Measurements from ENCODE around the gene GNAI3.
A peak's percentile ranks its signal among the peaks of the same experiment; 100 is the strongest.

The GNAI3 gene

GRCh38 chr1:109634771-109635750 is 86.6 kb downstream of the GNAI3 start:
- Histone ChIP-seq H2BK120ac (ENCODE audit: low read depth, low read length) (no peak overlapping the region), H3K4me2 (ENCODE audit: low read length, poor library complexity, severe bottlenecking) (no peak overlapping the region), H3K9me3 (ENCODE audit: control insufficient read depth, low read length) (no peaks in the 10 kb centered on the region), H3K27me3 (ENCODE audit: control insufficient read depth in 1 of 2, insufficient read depth in 1 of 2, low read length in 2 of 2) (no peaks in the 10 kb centered on the region), H3K79me1 (replicated peaks; ENCODE audit: low read length, poor library complexity, severe bottlenecking) (peaks cover 27% of the 10 kb centered on the region), H4K8ac (ENCODE audit: low read length) (no peak overlapping the region), H3K27ac (ENCODE audit: low read length, poor library complexity, severe bottlenecking) (no peak overlapping the region), H2AFZ (ENCODE audit: low read depth, low read length) (no peak overlapping the region), H2BK15ac (ENCODE audit: low read depth, poor library complexity, severe bottlenecking) (peak overlapping the region; percentile 7), H3K14ac (ENCODE audit: low read length in 2 of 2) (no peak overlapping the region), H3K9ac (ENCODE audit: low read length) (no peak overlapping the region), H2BK5ac (ENCODE audit: low read depth, low read length, poor library complexity, severe bottlenecking) (no peak overlapping the region), H3K36me3 (ENCODE audit: control insufficient read depth in 1 of 2, insufficient read depth in 2 of 2, low read depth in 1 of 2, low read length in 2 of 2) (peaks cover 21 to 30% of the 10 kb centered on the region in 2 experiments), H3K18ac (ENCODE audit: low read depth in 1 of 2, low read length in 2 of 2) (no peak overlapping the region), H2BK12ac (ENCODE audit: low read length in 2 of 2) (no peak overlapping the region), H3K23ac (ENCODE audit: low read length in 2 of 2) (no peak overlapping the region), H3K4me1 (ENCODE audit: control insufficient read depth, insufficient read depth, low read depth, low read length) (peaks cover 12% of the 10 kb centered on the region), H2AK5ac (ENCODE audit: low read length, severe bottlenecking) (no peak overlapping the region), H3K4ac (ENCODE audit: low read depth in 1 of 2, low read length in 2 of 2) (no peak overlapping the region), H3K4me3 (ENCODE audit: insufficient read depth in 1 of 2, low read depth in 1 of 2, low read length in 2 of 2) (no peak overlapping the region), H4K91ac (ENCODE audit: low read length) (peak overlapping the region; percentile 20)
- DNase-seq = no peak
- WGBS = 87% methylated on average over 5 of the region's 13 CpGs

DNA sequence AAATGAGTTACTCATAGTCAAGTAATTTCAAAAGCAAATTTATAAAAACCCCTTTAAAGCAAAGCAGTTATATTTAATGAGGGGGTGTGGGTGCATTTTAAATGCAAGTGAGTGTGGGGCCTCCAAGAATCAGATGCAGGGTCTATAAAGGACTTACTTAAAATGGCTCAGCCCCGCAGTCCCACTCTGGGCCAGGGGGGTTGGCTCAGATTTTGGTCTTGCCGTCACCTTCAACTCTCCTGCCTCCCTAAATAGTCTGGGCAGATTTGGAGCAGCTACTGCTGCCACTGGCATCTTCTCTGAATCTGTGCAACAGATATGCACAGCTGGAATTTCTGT is 87.4 kb downstream of the GNAI3 start:
- Histone ChIP-seq H3K4me2 (ENCODE audit: low read length, poor library complexity, severe bottlenecking) (no peak overlapping the region), H3K27ac (ENCODE audit: low read length, poor library complexity, severe bottlenecking) (no peak overlapping the region), H3K79me1 (replicated peaks; ENCODE audit: low read length, poor library complexity, severe bottlenecking) (peaks cover 21% of the 10 kb centered on the region), H2AK5ac (ENCODE audit: low read length, severe bottlenecking) (peak overlapping the region; percentile 18), H3K9me3 (ENCODE audit: control insufficient read depth, low read length) (no peaks in the 10 kb centered on the region), H3K14ac (ENCODE audit: low read length in 2 of 2) (no peak overlapping the region), H2BK12ac (ENCODE audit: low read length in 2 of 2) (no peak overlapping the region), H4K8ac (ENCODE audit: low read length) (no peak overlapping the region), H3K23ac (ENCODE audit: low read length in 2 of 2) (no peak overlapping the region), H3K36me3 (ENCODE audit: control insufficient read depth in 1 of 2, insufficient read depth in 2 of 2, low read depth in 1 of 2, low read length in 2 of 2) (peaks cover 16 to 22% of the 10 kb centered on the region in 2 experiments), H2AFZ (ENCODE audit: low read depth, low read length) (no peak overlapping the region), H3K4me1 (ENCODE audit: control insufficient read depth, insufficient read depth, low read depth, low read length) (peaks cover 9% of the 10 kb centered on the region), H3K4ac (ENCODE audit: low read depth in 1 of 2, low read length in 2 of 2) (no peak overlapping the region), H3K27me3 (ENCODE audit: control insufficient read depth in 1 of 2, insufficient read depth in 1 of 2, low read length in 2 of 2) (no peaks in the 10 kb centered on the region), H3K4me3 (ENCODE audit: insufficient read depth in 1 of 2, low read depth in 1 of 2, low read length in 2 of 2) (peak overlapping the region in 1 of 2 experiments; percentile 2), H3K9ac (ENCODE audit: low read length) (no peak overlapping the region), H3K18ac (ENCODE audit: low read depth in 1 of 2, low read length in 2 of 2) (no peak overlapping the region), H2BK120ac (ENCODE audit: low read depth, low read length) (no peak overlapping the region), H2BK15ac (ENCODE audit: low read depth, poor library complexity, severe bottlenecking) (no peak overlapping the region), H2BK5ac (ENCODE audit: low read depth, low read length, poor library complexity, severe bottlenecking) (no peak overlapping the region), H4K91ac (ENCODE audit: low read length) (no peak overlapping the region)
- no peak for DNase-seq
- WGBS = 73% methylated on average over 2 of the region's 2 CpGs

GRCh38 chr1:109636201-109636952 is 88.0 kb downstream of the GNAI3 start:
- peak overlapping the region in 1 of 2 experiments; percentile 2 for H3K4me3 ChIP-seq (ENCODE audit: insufficient read depth in 1 of 2, low read depth in 1 of 2, low read length in 2 of 2)
- peaks cover 9% of the 10 kb centered on the region for H3K4me1 ChIP-seq (ENCODE audit: control insufficient read depth, insufficient read depth, low read depth, low read length)
- H2BK120ac ChIP-seq (ENCODE audit: low read depth, low read length) = no peak overlapping the region
- peak; percentile 69 for DNase-seq
- H3K79me1 ChIP-seq (replicated peaks; ENCODE audit: low read length, poor library complexity, severe bottlenecking) = peaks cover 16% of the 10 kb centered on the region
- no peak overlapping the region for H3K4me2 ChIP-seq (ENCODE audit: low read length, poor library complexity, severe bottlenecking)
- no peaks in the 10 kb centered on the region for H3K9me3 ChIP-seq (ENCODE audit: control insufficient read depth, low read length)
- H2BK15ac ChIP-seq (ENCODE audit: low read depth, poor library complexity, severe bottlenecking) = peak overlapping the region; percentile 6
- no peak overlapping the region for H3K18ac ChIP-seq (ENCODE audit: low read depth in 1 of 2, low read length in 2 of 2)
- H3K14ac ChIP-seq (ENCODE audit: low read length in 2 of 2) = no peak overlapping the region
- H2BK5ac ChIP-seq (ENCODE audit: low read depth, low read length, poor library complexity, severe bottlenecking) = no peak overlapping the region
- H3K27me3 ChIP-seq (ENCODE audit: control insufficient read depth in 1 of 2, insufficient read depth in 1 of 2, low read length in 2 of 2) = no peaks in the 10 kb centered on the region
- H4K8ac ChIP-seq (ENCODE audit: low read length) = peak overlapping the region; percentile 53
- H3K4ac ChIP-seq (ENCODE audit: low read depth in 1 of 2, low read length in 2 of 2) = no peak overlapping the region
- H4K91ac ChIP-seq (ENCODE audit: low read length) = peak overlapping the region; percentile 59
- no peak overlapping the region for H2AFZ ChIP-seq (ENCODE audit: low read depth, low read length)
- no peak overlapping the region for H3K27ac ChIP-seq (ENCODE audit: low read length, poor library complexity, severe bottlenecking)
- H3K36me3 ChIP-seq (ENCODE audit: control insufficient read depth in 1 of 2, insufficient read depth in 2 of 2, low read depth in 1 of 2, low read length in 2 of 2) = peaks cover 11 to 17% of the 10 kb centered on the region in 2 experiments
- H2BK12ac ChIP-seq (ENCODE audit: low read length in 2 of 2) = peak overlapping the region in 1 of 2 experiments; percentile 37
- WGBS = 52% methylated on average over 8 of the region's 9 CpGs
- H3K9ac ChIP-seq (ENCODE audit: low read length) = no peak overlapping the region
- H2AK5ac ChIP-seq (ENCODE audit: low read length, severe bottlenecking) = peak overlapping the region; percentile 18
- no peak overlapping the region for H3K23ac ChIP-seq (ENCODE audit: low read length in 2 of 2)

- no peak overlapping the region for H3K23ac ChIP-seq (ENCODE audit: low read length in 2 of 2)
- no peak overlapping the region for H3K4me2 ChIP-seq (ENCODE audit: low read length, poor library complexity, severe bottlenecking)
- H3K14ac ChIP-seq (ENCODE audit: low read length in 2 of 2) = no peak overlapping the region
- H3K36me3 ChIP-seq (ENCODE audit: control insufficient read depth in 1 of 2, insufficient read depth in 2 of 2, low read depth in 1 of 2, low read length in 2 of 2) = peaks cover under 1 to 6% of the 10 kb centered on the region in 2 experiments
- H2BK12ac ChIP-seq (ENCODE audit: low read length in 2 of 2) = no peak overlapping the region
- no peaks in the 10 kb centered on the region for H3K27me3 ChIP-seq (ENCODE audit: control insufficient read depth in 1 of 2, insufficient read depth in 1 of 2, low read length in 2 of 2)
- H3K4me3 ChIP-seq (ENCODE audit: insufficient read depth in 1 of 2, low read depth in 1 of 2, low read length in 2 of 2) = no peak overlapping the region
- H3K79me1 ChIP-seq (replicated peaks; ENCODE audit: low read length, poor library complexity, severe bottlenecking) = peaks cover 7% of the 10 kb centered on the region
- H3K18ac ChIP-seq (ENCODE audit: low read depth in 1 of 2, low read length in 2 of 2) = no peak overlapping the region
- H4K91ac ChIP-seq (ENCODE audit: low read length) = no peak overlapping the region
- no peak for DNase-seq
- no peak overlapping the region for H3K4ac ChIP-seq (ENCODE audit: low read depth in 1 of 2, low read length in 2 of 2)
- H4K8ac ChIP-seq (ENCODE audit: low read length) = no peak overlapping the region
- H2AK5ac ChIP-seq (ENCODE audit: low read length, severe bottlenecking) = no peak overlapping the region
- no peaks in the 10 kb centered on the region for H3K9me3 ChIP-seq (ENCODE audit: control insufficient read depth, low read length)
- H2BK5ac ChIP-seq (ENCODE audit: low read depth, low read length, poor library complexity, severe bottlenecking) = no peak overlapping the region
- no peak overlapping the region for H3K9ac ChIP-seq (ENCODE audit: low read length)
- no peak overlapping the region for H2BK120ac ChIP-seq (ENCODE audit: low read depth, low read length)
- peak overlapping the region; percentile 46 for H2BK15ac ChIP-seq (ENCODE audit: low read depth, poor library complexity, severe bottlenecking)
- WGBS = 94% methylated on average over 7 of the region's 7 CpGs
- H3K27ac ChIP-seq (ENCODE audit: low read length, poor library complexity, severe bottlenecking) = no peak overlapping the region
- H3K4me1 ChIP-seq (ENCODE audit: control insufficient read depth, insufficient read depth, low read depth, low read length) = peaks cover 9% of the 10 kb centered on the region
- H2AFZ ChIP-seq (ENCODE audit: low read depth, low read length) = no peak overlapping the region
Observed at GRCh38 chr1:109637446-109637845, 89.0 kb downstream of the GNAI3 start.
